ENCODE data around the gene EPHB4. TPM values are rescaled to one million over a fixed set of nuclear protein-coding genes. Genes with fewer than 3 reads are reported as not detected.
"Not testable (repeated sequence)": the region's sequence is repeated elsewhere in the genome, so short reads cannot be mapped to it uniquely, and the experiment has no call there.

EPHB4 gene
- total RNA-seq, 4 donors from 2014 or later: 73.5 to 374 (median 163) TPM

DNA sequence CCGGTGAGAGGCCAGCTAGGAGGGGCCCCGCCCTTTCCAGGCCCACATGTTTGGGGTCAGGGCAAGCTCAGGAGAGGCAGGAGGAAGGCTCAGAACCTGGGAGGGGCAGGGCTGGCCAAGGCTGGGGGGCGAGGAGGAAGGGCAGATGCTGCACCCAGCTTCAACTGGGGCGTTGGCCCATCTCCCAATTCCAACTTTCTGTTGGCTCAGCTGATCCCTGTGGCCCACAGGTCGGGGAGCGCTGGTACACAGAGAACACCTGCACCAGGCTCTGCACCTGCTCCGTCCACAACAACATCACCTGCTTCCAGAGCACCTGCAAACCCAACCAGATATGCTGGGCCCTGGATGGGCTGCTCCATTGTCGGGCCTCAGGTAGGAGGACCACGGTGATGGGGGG lies 53.8 kb downstream of the EPHB4 start:
- TF ChIP-seq, protein P1, sequence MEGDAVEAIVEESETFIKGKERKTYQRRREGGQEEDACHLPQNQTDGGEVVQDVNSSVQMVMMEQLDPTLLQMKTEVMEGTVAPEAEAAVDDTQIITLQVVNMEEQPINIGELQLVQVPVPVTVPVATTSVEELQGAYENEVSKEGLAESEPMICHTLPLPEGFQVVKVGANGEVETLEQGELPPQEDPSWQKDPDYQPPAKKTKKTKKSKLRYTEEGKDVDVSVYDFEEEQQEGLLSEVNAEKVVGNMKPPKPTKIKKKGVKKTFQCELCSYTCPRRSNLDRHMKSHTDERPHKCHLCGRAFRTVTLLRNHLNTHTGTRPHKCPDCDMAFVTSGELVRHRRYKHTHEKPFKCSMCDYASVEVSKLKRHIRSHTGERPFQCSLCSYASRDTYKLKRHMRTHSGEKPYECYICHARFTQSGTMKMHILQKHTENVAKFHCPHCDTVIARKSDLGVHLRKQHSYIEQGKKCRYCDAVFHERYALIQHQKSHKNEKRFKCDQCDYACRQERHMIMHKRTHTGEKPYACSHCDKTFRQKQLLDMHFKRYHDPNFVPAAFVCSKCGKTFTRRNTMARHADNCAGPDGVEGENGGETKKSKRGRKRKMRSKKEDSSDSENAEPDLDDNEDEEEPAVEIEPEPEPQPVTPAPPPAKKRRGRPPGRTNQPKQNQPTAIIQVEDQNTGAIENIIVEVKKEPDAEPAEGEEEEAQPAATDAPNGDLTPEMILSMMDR (IDR thresholded peaks at IDR 0.05): no peak
- no peak for TF ChIP-seq POLR2A (IDR thresholded peaks at IDR 0.05)
- Histone ChIP-seq H3K36me3 (no peaks in the 10 kb centered on the region), H3K27me3 (no peaks in the 10 kb centered on the region), H3K4me1 (no peaks in the 10 kb centered on the region), H3K9me3 (no peaks in the 10 kb centered on the region), H3K4me3 (no peak overlapping the region), H3K27ac (no peak overlapping the region)
- no peak for DNase-seq
- intact Hi-C loops (cut with DNase I; ENCODE audit: low total_unique reads): no loop called here

DNA sequence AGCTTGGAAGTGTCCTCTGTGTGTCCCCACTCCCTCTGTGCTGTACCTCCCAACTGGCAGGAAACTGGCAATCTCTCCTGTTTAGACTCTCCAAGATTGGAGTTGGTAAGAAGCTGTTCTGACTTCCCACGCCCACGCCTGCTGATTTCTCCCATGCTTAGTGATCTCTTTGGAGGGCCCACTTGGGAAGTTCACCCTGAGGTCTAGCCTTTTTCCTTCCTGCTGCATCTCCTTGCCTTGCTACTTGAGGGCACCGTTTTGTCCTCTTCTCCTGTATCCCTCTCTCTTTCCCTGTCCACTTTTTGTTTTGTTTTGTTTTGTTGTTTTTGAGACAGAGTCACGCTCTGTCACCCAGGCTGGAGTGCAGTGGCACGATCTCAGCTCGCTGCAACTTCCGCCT lies 58.5 kb downstream of the EPHB4 start:
- no peaks in the 10 kb centered on the region for H3K4me1 ChIP-seq
- no peaks in the 10 kb centered on the region for H3K27me3 ChIP-seq
- H3K36me3 ChIP-seq: no peaks in the 10 kb centered on the region
- intact Hi-C loops (cut with DNase I; ENCODE audit: low total_unique reads): no loop called here
- H3K4me3 ChIP-seq: no peak overlapping the region
- H3K9me3 ChIP-seq: no peaks in the 10 kb centered on the region
- DNase-seq: no peak
- H3K27ac ChIP-seq: no peak overlapping the region
- TF ChIP-seq, protein P1 (IDR thresholded peaks at IDR 0.05): no peak
- no peak for TF ChIP-seq POLR2A (IDR thresholded peaks at IDR 0.05)

DNA sequence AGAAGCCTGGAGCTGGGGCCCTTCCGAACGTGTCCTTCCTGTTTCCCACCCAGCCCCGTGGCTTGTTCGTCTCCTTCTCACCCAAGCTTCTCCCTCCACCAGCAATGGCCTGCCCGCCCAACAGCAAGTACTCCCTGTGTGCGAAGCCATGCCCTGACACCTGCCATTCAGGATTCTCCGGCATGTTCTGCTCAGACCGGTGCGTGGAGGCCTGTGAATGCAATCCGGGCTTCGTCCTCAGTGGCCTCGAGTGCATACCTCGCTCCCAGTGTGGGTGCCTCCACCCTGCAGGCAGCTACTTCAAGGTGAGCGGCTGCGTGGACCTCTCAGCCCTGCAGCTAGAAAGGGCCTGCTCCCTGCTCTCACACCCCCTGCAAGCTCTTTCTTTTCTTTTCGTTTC lies 62.1 kb downstream of the EPHB4 start:
- Histone ChIP-seq H3K4me1 (no peaks in the 10 kb centered on the region), H3K9me3 (no peaks in the 10 kb centered on the region), H3K27me3 (no peaks in the 10 kb centered on the region), H3K36me3 (no peaks in the 10 kb centered on the region), H3K4me3 (no peak overlapping the region), H3K27ac (no peak overlapping the region)
- intact Hi-C loops (cut with DNase I; ENCODE audit: low total_unique reads): no loop called here
- no peak for DNase-seq
- TF ChIP-seq POLR2A (IDR thresholded peaks at IDR 0.05): no peak
- TF ChIP-seq, protein P1 (IDR thresholded peaks at IDR 0.05): no peak

DNA sequence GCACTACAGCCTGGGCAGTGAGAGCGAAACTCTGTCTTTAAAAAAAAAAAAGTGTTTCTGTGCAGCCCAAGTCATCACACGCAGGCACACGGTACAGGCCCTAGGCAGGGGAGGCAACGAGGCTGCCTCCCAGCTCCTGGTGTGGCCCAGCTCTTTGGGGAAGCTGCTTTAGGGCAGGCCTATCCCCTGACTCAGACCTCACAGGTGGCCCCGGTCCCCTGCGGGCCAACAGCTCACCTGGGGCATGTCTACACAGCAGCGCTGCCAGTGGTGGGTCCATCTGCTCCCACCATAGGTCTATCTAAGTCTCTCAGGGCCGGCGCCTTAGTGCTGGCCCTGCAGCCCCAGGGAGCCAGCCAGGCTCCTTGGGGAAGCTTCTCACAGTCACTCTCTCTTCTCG lies 62.5 kb downstream of the EPHB4 start:
- TF ChIP-seq, protein P1 (IDR thresholded peaks at IDR 0.05): no peak
- no peak for TF ChIP-seq POLR2A (IDR thresholded peaks at IDR 0.05)
- Histone ChIP-seq H3K27me3 (no peaks in the 10 kb centered on the region), H3K4me3 (no peak overlapping the region), H3K9me3 (no peaks in the 10 kb centered on the region), H3K27ac (no peak overlapping the region), H3K36me3 (no peaks in the 10 kb centered on the region), H3K4me1 (no peaks in the 10 kb centered on the region)
- no peak for DNase-seq
- intact Hi-C loops (cut with DNase I; ENCODE audit: low total_unique reads): no loop called here

GRCh38 chr7:100763556-100764140 lies 63.7 kb downstream of the EPHB4 start:
- Histone ChIP-seq H3K4me1 (no peaks in the 10 kb centered on the region), H3K36me3 (no peaks in the 10 kb centered on the region), H3K4me3 (no peak overlapping the region), H3K27me3 (no peaks in the 10 kb centered on the region), H3K27ac (no peak overlapping the region), H3K9me3 (no peaks in the 10 kb centered on the region)
- TF ChIP-seq, protein P1 (IDR thresholded peaks at IDR 0.05): no peak
- TF ChIP-seq POLR2A (IDR thresholded peaks at IDR 0.05): no peak
- intact Hi-C loops (cut with DNase I; ENCODE audit: low total_unique reads): no loop called here
- no peak for DNase-seq

- H3K27ac ChIP-seq; DNase-seq; intact Hi-C loops (cut with DNase I; ENCODE audit: low total_unique reads): not testable (repeated sequence)
Measured at GRCh38 chr7:100762841-100763240, 64.5 kb downstream of the EPHB4 start.

More at GRCh38 chr7:100762841-100763240, 64.5 kb downstream of the EPHB4 start:
- not testable (repeated sequence) for H3K4me3 ChIP-seq, H3K9me3 ChIP-seq, H3K36me3 ChIP-seq, H3K4me1 ChIP-seq, H3K27me3 ChIP-seq

Data from uterus (tissue), 4 donors.